Measurements from ENCODE around the gene TCEA3. TPM values are rescaled to one million over a fixed set of nuclear protein-coding genes. Genes with fewer than 3 reads are reported as not detected.
A peak's percentile ranks its signal among the peaks of the same experiment; 100 is the strongest.

Gene TCEA3
- total RNA-seq, 4 donors from 2014 or later = 128 to 242 (median 179) TPM

DNA sequence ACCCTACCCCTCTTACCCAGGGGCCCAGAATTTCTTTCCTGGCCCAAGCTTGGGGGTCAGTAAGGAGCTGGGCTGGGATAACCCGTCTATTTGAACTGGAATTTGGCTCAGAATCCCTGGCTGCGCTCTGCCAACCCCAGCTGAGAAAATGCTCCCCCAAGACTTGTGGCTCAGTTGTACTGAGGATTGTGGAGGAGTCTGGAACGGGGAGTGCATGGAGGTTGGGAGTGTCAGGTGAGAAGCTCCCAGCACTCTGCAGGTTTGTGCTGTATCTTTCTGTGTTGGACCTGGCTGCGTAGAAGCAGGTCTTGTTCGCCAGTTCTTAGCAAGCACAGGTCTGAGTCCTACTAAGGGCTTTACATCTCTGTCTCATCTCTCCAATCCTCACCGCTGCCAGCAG, 1.6 kb downstream of the TCEA3 start:
- DNase-seq (peak in 1 of 2 donors; percentile 36), ATAC-seq (peak; percentile 15 to 30)
- Histone ChIP-seq H3K4me3 (peak overlapping the region; percentile 68 to 82 (median 74)), H3K36me3 (no peaks in the 10 kb centered on the region), H3K27me3 (no peaks in the 10 kb centered on the region), H3K4me1 (peaks cover 63 to 74% of the 10 kb centered on the region in 2 donors), H3K9me3 (no peaks in the 10 kb centered on the region), H3K27ac (peak overlapping the region; percentile 93 to 96 (median 94))
- intact Hi-C loops (cut with DNase I; ENCODE audit: low total_unique reads) (loop anchor here (2.0 to 5.0 kb wide), 3 partner anchors 62 to 1370 kb away; partner anchors contain the start of genes ASAP3, CDC42 and E2F2), in situ Hi-C loops (cut with MboI; ENCODE audit: low sequenced_read_pairs in 4 of 4) (no loop called here)
- TF ChIP-seq CTCF (IDR thresholded peaks at IDR 0.05 in 4 of 5, conservative IDR thresholded peaks at IDR 0.05 in 1 of 5) (no peak), POLR2A (IDR thresholded peaks at IDR 0.05) (no peak)

GRCh38 chr1:23422241-23422877, 2.2 kb downstream of the TCEA3 start:
- peak; percentile 33 to 65 for DNase-seq
- Histone ChIP-seq H3K27ac (peak overlapping the region; percentile 93 to 96 (median 94)), H3K27me3 (no peaks in the 10 kb centered on the region), H3K4me3 (peak overlapping the region in 2 of 4 donors; percentile 68 to 72), H3K4me1 (peaks cover 66 to 80% of the 10 kb centered on the region in 2 donors), H3K9me3 (no peaks in the 10 kb centered on the region), H3K36me3 (peaks cover 0 to 2% of the 10 kb centered on the region in 2 donors)
- TF ChIP-seq POLR2A (IDR thresholded peaks at IDR 0.05) = no peak
- TF ChIP-seq CTCF (IDR thresholded peaks at IDR 0.05 in 4 of 5, conservative IDR thresholded peaks at IDR 0.05 in 1 of 5) = no peak
- ATAC-seq = no peak
- intact Hi-C loops (cut with DNase I; ENCODE audit: low total_unique reads) (loop anchor here (2.0 to 5.0 kb wide), 3 partner anchors 62 to 1370 kb away; partner anchors contain the start of genes ASAP3, CDC42 and E2F2), in situ Hi-C loops (cut with MboI; ENCODE audit: low sequenced_read_pairs in 4 of 4) (no loop called here)

GRCh38 chr1:23421753-23422240, 2.8 kb downstream of the TCEA3 start:
- Histone ChIP-seq H3K9me3 (no peaks in the 10 kb centered on the region), H3K27me3 (no peaks in the 10 kb centered on the region), H3K4me3 (peak overlapping the region in 1 of 4 donors; percentile 68), H3K36me3 (peaks cover 0 to 7% of the 10 kb centered on the region in 2 donors), H3K4me1 (peaks cover 61 to 82% of the 10 kb centered on the region in 2 donors), H3K27ac (peak overlapping the region; percentile 93 to 96 (median 94))
- DNase-seq (peak in 1 of 2 donors; percentile 43), ATAC-seq (peak; percentile 17 to 50)
- no peak for TF ChIP-seq POLR2A (IDR thresholded peaks at IDR 0.05)
- peak in 1 of 5 experiments; percentile 8 for TF ChIP-seq CTCF (IDR thresholded peaks at IDR 0.05 in 4 of 5, conservative IDR thresholded peaks at IDR 0.05 in 1 of 5)
- intact Hi-C loops (cut with DNase I; ENCODE audit: low total_unique reads) (loop anchor here (2.0 to 5.0 kb wide), 3 partner anchors 63 to 1369 kb away; partner anchors contain the start of genes ASAP3, CDC42 and E2F2), in situ Hi-C loops (cut with MboI; ENCODE audit: low sequenced_read_pairs in 4 of 4) (no loop called here)

DNA sequence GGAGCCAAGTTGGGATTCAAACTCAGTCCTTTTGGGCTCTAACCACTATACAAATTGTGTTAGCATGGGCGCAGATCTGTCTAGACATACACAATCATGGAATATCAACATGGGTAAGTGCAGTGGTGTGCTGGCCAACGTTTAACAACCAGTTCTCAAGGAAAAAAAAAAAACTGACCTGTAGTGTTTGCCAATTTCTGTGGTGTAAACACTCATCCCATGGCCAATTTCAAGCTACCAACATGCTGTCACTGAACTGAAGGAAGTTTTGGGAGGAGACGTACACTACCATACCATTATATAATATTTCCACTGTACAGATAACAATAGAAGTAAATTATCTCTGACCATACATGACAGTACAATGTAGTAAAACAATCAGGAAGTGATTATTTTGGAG, 3.2 kb downstream of the TCEA3 start:
- in situ Hi-C loops (cut with MboI; ENCODE audit: low sequenced_read_pairs in 4 of 4) (no loop called here), intact Hi-C loops (cut with DNase I; ENCODE audit: low total_unique reads) (loop anchor here (5.0 kb wide), 1 partner anchor 111 kb away; the partner anchor contains the start of gene E2F2)
- peak overlapping the region; percentile 93 to 96 (median 94) for H3K27ac ChIP-seq
- no peaks in the 10 kb centered on the region for H3K27me3 ChIP-seq
- no peak overlapping the region for H3K4me3 ChIP-seq
- H3K9me3 ChIP-seq = no peaks in the 10 kb centered on the region
- no peak for ATAC-seq
- TF ChIP-seq CTCF (IDR thresholded peaks at IDR 0.05 in 4 of 5, conservative IDR thresholded peaks at IDR 0.05 in 1 of 5) = no peak
- peaks cover 57 to 81% of the 10 kb centered on the region in 2 donors for H3K4me1 ChIP-seq
- peaks cover 0 to 12% of the 10 kb centered on the region in 2 donors for H3K36me3 ChIP-seq
- no peak for DNase-seq

All from gastrocnemius medialis (tissue), 4 donors.